Measurements from ENCODE around the gene DARS1.

DARS1 gene

GRCh38 chr2:135903650-135904049, 81.8 kb downstream of the DARS1 start:
- Histone ChIP-seq H3K27me3 (ENCODE audit: low read length) (no peaks in the 10 kb centered on the region), H3K36me3 (ENCODE audit: low read length) (peaks cover 29% of the 10 kb centered on the region; the same call in 1 of the 2 replicates), H3K9me3 (ENCODE audit: insufficient read depth, low read length) (no peaks in the 10 kb centered on the region), H3K4me3 (ENCODE audit: insufficient read depth, low read length, poor library complexity, severe bottlenecking) (no peak overlapping the region), H3F3A (ENCODE audit: insufficient read depth) (peaks cover 8% of the 10 kb centered on the region; the same call in 1 of the 2 replicates), H2AFZ (ENCODE audit: low read depth, low read length, severe bottlenecking) (no peak overlapping the region), H3K9ac (ENCODE audit: low read length) (no peak overlapping the region), H3K9me2 (replicated peaks; ENCODE audit: insufficient read depth, low read length) (no peaks in the 10 kb centered on the region), H3K27ac (ENCODE audit: low read depth, low read length) (no peak overlapping the region), H4K20me1 (ENCODE audit: low read depth, low read length) (no peaks in the 10 kb centered on the region), H3K79me2 (ENCODE audit: insufficient read depth, low read length) (no peaks in the 10 kb centered on the region), H3K4me2 (ENCODE audit: low read depth, low read length, poor library complexity, severe bottlenecking) (no peak overlapping the region)
- TF ChIP-seq CTCF (IDR thresholded peaks at IDR 0.05; ENCODE audit: insufficient read depth, low read length, poor library complexity, severe bottlenecking), result no peak
- TF ChIP-seq EZH2phosphoT487 (conservative IDR thresholded peaks at IDR 0.05; ENCODE audit: low read length), result no peak

DNA sequence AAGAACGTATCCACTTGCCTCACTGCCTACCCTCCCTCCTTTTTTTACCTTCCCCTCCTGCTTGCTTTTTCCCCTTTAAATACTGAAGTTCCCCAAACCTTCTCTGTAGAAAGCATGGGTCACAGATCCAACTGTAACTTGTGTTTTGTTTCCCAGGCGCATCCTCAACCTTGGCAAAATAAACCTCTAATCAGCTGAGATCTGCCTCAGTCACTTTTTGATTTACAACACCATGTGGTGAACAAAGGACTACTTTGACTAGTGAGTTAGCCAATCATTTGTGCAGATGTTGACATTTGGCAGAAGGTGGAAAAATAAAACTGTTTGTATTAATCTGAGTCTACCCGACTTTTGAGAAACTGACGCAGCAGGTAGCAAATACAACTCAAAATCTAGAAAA, 85.9 kb downstream of the DARS1 start:
- no peak overlapping the region for H3K4me2 ChIP-seq (ENCODE audit: low read depth, low read length, poor library complexity, severe bottlenecking)
- H3K27me3 ChIP-seq (ENCODE audit: low read length), result no peaks in the 10 kb centered on the region
- TF ChIP-seq CTCF (IDR thresholded peaks at IDR 0.05; ENCODE audit: insufficient read depth, low read length, poor library complexity, severe bottlenecking), result no peak
- no peak for TF ChIP-seq EZH2phosphoT487 (conservative IDR thresholded peaks at IDR 0.05; ENCODE audit: low read length)
- peaks cover 2% of the 10 kb centered on the region; the same call in 1 of the 2 replicates for H3K36me3 ChIP-seq (ENCODE audit: low read length)
- H2AFZ ChIP-seq (ENCODE audit: low read depth, low read length, severe bottlenecking), result no peak overlapping the region
- no peaks in the 10 kb centered on the region for H3K9me2 ChIP-seq (replicated peaks; ENCODE audit: insufficient read depth, low read length)
- no peaks in the 10 kb centered on the region for H3K79me2 ChIP-seq (ENCODE audit: insufficient read depth, low read length)
- H4K20me1 ChIP-seq (ENCODE audit: low read depth, low read length), result no peaks in the 10 kb centered on the region
- no peaks in the 10 kb centered on the region for H3K9me3 ChIP-seq (ENCODE audit: insufficient read depth, low read length)
- H3K27ac ChIP-seq (ENCODE audit: low read depth, low read length), result no peak overlapping the region
- no peak overlapping the region for H3K9ac ChIP-seq (ENCODE audit: low read length)
- H3K4me3 ChIP-seq (ENCODE audit: insufficient read depth, low read length, poor library complexity, severe bottlenecking), result no peak overlapping the region
- H3F3A ChIP-seq (ENCODE audit: insufficient read depth), result 0 out of 2 replicates have a peak, but pooled peaks cover 4% of the 10 kb centered on the region

GRCh38 chr2:135898234-135898786, 87.1 kb downstream of the DARS1 start:
- TF ChIP-seq EZH2phosphoT487 (conservative IDR thresholded peaks at IDR 0.05; ENCODE audit: low read length) (no peak), CTCF (IDR thresholded peaks at IDR 0.05; ENCODE audit: insufficient read depth, low read length, poor library complexity, severe bottlenecking) (no peak)
- Histone ChIP-seq H3K27ac (ENCODE audit: low read depth, low read length) (no peak overlapping the region), H3K9me3 (ENCODE audit: insufficient read depth, low read length) (no peaks in the 10 kb centered on the region), H3K4me3 (ENCODE audit: insufficient read depth, low read length, poor library complexity, severe bottlenecking) (no peak overlapping the region), H2AFZ (ENCODE audit: low read depth, low read length, severe bottlenecking) (no peak overlapping the region), H3K79me2 (ENCODE audit: insufficient read depth, low read length) (no peaks in the 10 kb centered on the region), H3K9me2 (replicated peaks; ENCODE audit: insufficient read depth, low read length) (no peaks in the 10 kb centered on the region), H3K9ac (ENCODE audit: low read length) (no peak overlapping the region), H4K20me1 (ENCODE audit: low read depth, low read length) (no peaks in the 10 kb centered on the region), H3F3A (ENCODE audit: insufficient read depth) (0 out of 2 replicates have a peak, but pooled peaks cover 4% of the 10 kb centered on the region), H3K36me3 (ENCODE audit: low read length) (no peaks in the 10 kb centered on the region), H3K4me2 (ENCODE audit: low read depth, low read length, poor library complexity, severe bottlenecking) (no peak overlapping the region), H3K27me3 (ENCODE audit: low read length) (no peaks in the 10 kb centered on the region)

Measured in SU-DHL-6 (cell line).